H1 (cell line): Measurements from ENCODE around the gene CDC42EP3. TPM values are rescaled to one million over a fixed set of nuclear protein-coding genes. Genes with fewer than 3 reads are reported as not detected.

ENCODE experiments used
- CTBP2 ChIP-seq: IDR thresholded peaks from 2 replicates; pipeline ENCODE4 v1.7.0; 2011; ENCODE audit warnings: borderline replicate concordance, mild to moderate bottlenecking, moderate library complexity, mixed read lengths, low read length; ENCODE audit not compliant: insufficient read depth, insufficient read length
- EGR1 ChIP-seq: IDR thresholded peaks from 2 replicates; pipeline ENCODE4 v1.6.1; 2011; ENCODE audit warnings: low read depth, low read length, borderline replicate concordance
- HDAC2 ChIP-seq, 2 experiments: fragments of 300-600 bp in 1 of 2; sonication (generic) in 1 of 2; IDR thresholded peaks; 2 replicates each; pipeline ENCODE4 v1.6.1; 2011 to 2012; ENCODE audit warnings: low read depth in 2 of 2, low read length in 2 of 2, mild to moderate bottlenecking in 2 of 2, moderate library complexity in 2 of 2, borderline replicate concordance in 1 of 2, inconsistent platforms in 1 of 2
- KDM5A ChIP-seq: fragments of 200-600 bp; IDR thresholded peaks from 2 replicates; pipeline ENCODE4 v1.7.1; 2012; ENCODE audit warnings: mild to moderate bottlenecking, low read length, inconsistent platforms, mixed read lengths
- NANOG ChIP-seq: IDR thresholded peaks from 2 replicates; pipeline ENCODE4 v1.6.1; 2011; ENCODE audit warnings: low read length, low read depth, mild to moderate bottlenecking, inconsistent platforms; ENCODE audit not compliant: insufficient read depth, poor library complexity, severe bottlenecking
- POLR2AphosphoS5 ChIP-seq: IDR thresholded peaks from 2 replicates; pipeline ENCODE4 v1.6.1; 2011; ENCODE audit warnings: low read depth, low read length
- POU5F1 ChIP-seq: IDR thresholded peaks from 2 replicates; pipeline ENCODE4 v1.6.1; 2011; ENCODE audit warnings: low read depth, mild to moderate bottlenecking, low read length, moderate library complexity
- SRF ChIP-seq: IDR thresholded peaks from 2 replicates; pipeline ENCODE4 v1.6.1; 2011; ENCODE audit warnings: mild to moderate bottlenecking, low read depth, low read length, moderate library complexity
- TBP ChIP-seq: IDR thresholded peaks from 2 replicates; pipeline ENCODE4 v1.6.1; 2011; ENCODE audit warnings: low read depth, low read length, improper control_type of control experiment
- polyA plus RNA-seq, 7 experiments: library from polyadenylated mRNA; depleted of rRNA in 3 of 7; stranded (reverse) in 5 of 7; unstranded in 2 of 7; fragments of >200 nt in 5 of 7; fragments of 200-250 nt in 2 of 7; gene quantifications; 1 replicate in 5 of 7; 2 replicates in 1 of 7; 4 replicates in 1 of 7; pipeline versions ENCODE4 v1.2.1 to v1.2.3, GENCODE V29; 2011 to 2013; ENCODE audit warnings: missing spikeins in 2 of 7, mixed read lengths in 2 of 7
- total RNA-seq: library from RNA; stranded (reverse); fragmentation: NEBNext Ultra II Directional; extraction: Animal tissue kit (Norgen Biotek cat#: 25700); gene quantifications from 2 replicates; pipeline ENCODE4 v1.2.1, GENCODE V29; 2021
- TF ChIP-seq, protein P1 (sequence below): fragments of 300-600 bp; sonication (generic); IDR thresholded peaks from 2 replicates; pipeline ENCODE4 v1.7.1; 2012; ENCODE audit warnings: low read length, moderate library complexity, mild to moderate bottlenecking, inconsistent platforms; ENCODE audit not compliant: insufficient replicate concordance
- TF ChIP-seq, protein P2 (sequence below): IDR thresholded peaks from 2 replicates; pipeline ENCODE4 v1.6.1; 2011; ENCODE audit warnings: low read depth, mild to moderate bottlenecking, low read length; ENCODE audit not compliant: insufficient read depth

Gene CDC42EP3
- total and polyA plus RNA-seq, 2 of the 8 experiments (the other 6 are each of a cell fraction or from before 2014, with no cell fraction given): 18.4 to 24.7 TPM

DNA sequence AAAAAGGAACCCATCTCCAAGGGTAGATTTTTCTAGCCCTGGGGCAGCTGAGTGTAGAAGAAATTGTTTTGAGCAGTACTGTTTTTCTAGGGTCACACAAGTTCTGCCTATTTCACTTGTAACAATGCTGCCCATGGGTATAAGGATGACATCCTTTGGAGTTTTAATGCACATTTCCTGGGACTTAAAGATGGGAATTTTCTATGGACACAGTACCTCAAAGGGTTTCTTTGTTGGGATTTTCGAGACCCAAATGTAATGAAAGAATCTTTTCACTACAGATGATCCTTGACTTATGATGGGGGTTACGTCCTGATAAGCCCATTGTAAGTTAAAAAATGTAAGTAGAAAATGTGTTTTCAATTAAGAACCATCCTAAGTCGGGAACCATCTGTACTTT lies 31.8 kb downstream of the CDC42EP3 start (continued):
- TF ChIP-seq, protein P1, sequence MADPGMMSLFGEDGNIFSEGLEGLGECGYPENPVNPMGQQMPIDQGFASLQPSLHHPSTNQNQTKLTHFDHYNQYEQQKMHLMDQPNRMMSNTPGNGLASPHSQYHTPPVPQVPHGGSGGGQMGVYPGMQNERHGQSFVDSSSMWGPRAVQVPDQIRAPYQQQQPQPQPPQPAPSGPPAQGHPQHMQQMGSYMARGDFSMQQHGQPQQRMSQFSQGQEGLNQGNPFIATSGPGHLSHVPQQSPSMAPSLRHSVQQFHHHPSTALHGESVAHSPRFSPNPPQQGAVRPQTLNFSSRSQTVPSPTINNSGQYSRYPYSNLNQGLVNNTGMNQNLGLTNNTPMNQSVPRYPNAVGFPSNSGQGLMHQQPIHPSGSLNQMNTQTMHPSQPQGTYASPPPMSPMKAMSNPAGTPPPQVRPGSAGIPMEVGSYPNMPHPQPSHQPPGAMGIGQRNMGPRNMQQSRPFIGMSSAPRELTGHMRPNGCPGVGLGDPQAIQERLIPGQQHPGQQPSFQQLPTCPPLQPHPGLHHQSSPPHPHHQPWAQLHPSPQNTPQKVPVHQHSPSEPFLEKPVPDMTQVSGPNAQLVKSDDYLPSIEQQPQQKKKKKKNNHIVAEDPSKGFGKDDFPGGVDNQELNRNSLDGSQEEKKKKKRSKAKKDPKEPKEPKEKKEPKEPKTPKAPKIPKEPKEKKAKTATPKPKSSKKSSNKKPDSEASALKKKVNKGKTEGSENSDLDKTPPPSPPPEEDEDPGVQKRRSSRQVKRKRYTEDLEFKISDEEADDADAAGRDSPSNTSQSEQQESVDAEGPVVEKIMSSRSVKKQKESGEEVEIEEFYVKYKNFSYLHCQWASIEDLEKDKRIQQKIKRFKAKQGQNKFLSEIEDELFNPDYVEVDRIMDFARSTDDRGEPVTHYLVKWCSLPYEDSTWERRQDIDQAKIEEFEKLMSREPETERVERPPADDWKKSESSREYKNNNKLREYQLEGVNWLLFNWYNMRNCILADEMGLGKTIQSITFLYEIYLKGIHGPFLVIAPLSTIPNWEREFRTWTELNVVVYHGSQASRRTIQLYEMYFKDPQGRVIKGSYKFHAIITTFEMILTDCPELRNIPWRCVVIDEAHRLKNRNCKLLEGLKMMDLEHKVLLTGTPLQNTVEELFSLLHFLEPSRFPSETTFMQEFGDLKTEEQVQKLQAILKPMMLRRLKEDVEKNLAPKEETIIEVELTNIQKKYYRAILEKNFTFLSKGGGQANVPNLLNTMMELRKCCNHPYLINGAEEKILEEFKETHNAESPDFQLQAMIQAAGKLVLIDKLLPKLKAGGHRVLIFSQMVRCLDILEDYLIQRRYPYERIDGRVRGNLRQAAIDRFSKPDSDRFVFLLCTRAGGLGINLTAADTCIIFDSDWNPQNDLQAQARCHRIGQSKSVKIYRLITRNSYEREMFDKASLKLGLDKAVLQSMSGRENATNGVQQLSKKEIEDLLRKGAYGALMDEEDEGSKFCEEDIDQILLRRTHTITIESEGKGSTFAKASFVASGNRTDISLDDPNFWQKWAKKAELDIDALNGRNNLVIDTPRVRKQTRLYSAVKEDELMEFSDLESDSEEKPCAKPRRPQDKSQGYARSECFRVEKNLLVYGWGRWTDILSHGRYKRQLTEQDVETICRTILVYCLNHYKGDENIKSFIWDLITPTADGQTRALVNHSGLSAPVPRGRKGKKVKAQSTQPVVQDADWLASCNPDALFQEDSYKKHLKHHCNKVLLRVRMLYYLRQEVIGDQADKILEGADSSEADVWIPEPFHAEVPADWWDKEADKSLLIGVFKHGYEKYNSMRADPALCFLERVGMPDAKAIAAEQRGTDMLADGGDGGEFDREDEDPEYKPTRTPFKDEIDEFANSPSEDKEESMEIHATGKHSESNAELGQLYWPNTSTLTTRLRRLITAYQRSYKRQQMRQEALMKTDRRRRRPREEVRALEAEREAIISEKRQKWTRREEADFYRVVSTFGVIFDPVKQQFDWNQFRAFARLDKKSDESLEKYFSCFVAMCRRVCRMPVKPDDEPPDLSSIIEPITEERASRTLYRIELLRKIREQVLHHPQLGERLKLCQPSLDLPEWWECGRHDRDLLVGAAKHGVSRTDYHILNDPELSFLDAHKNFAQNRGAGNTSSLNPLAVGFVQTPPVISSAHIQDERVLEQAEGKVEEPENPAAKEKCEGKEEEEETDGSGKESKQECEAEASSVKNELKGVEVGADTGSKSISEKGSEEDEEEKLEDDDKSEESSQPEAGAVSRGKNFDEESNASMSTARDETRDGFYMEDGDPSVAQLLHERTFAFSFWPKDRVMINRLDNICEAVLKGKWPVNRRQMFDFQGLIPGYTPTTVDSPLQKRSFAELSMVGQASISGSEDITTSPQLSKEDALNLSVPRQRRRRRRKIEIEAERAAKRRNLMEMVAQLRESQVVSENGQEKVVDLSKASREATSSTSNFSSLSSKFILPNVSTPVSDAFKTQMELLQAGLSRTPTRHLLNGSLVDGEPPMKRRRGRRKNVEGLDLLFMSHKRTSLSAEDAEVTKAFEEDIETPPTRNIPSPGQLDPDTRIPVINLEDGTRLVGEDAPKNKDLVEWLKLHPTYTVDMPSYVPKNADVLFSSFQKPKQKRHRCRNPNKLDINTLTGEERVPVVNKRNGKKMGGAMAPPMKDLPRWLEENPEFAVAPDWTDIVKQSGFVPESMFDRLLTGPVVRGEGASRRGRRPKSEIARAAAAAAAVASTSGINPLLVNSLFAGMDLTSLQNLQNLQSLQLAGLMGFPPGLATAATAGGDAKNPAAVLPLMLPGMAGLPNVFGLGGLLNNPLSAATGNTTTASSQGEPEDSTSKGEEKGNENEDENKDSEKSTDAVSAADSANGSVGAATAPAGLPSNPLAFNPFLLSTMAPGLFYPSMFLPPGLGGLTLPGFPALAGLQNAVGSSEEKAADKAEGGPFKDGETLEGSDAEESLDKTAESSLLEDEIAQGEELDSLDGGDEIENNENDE: no peak
- TF ChIP-seq SRF: no peak
- no peak for TF ChIP-seq HDAC2 (IDR thresholded peaks at IDR 0.05; ENCODE audit: borderline replicate concordance in 1 of 2, low read depth in 2 of 2, low read length in 2 of 2)
- no peak for TF ChIP-seq NANOG
- no peak for TF ChIP-seq EGR1
- no peak for TF ChIP-seq TBP
- no peak for TF ChIP-seq CTBP2
- no peak for TF ChIP-seq KDM5A
- TF ChIP-seq, protein P2, sequence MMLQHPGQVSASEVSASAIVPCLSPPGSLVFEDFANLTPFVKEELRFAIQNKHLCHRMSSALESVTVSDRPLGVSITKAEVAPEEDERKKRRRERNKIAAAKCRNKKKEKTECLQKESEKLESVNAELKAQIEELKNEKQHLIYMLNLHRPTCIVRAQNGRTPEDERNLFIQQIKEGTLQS: no peak
- TF ChIP-seq POU5F1: no peak
- TF ChIP-seq POLR2AphosphoS5: no peak
